Measurements from ENCODE around the gene RCOR2. TPM values are rescaled to one million over a fixed set of nuclear protein-coding genes. Genes with fewer than 3 reads are reported as not detected.

RCOR2 gene
- total RNA-seq, 1 donor from 2014 or later: 39.7 TPM

DNA sequence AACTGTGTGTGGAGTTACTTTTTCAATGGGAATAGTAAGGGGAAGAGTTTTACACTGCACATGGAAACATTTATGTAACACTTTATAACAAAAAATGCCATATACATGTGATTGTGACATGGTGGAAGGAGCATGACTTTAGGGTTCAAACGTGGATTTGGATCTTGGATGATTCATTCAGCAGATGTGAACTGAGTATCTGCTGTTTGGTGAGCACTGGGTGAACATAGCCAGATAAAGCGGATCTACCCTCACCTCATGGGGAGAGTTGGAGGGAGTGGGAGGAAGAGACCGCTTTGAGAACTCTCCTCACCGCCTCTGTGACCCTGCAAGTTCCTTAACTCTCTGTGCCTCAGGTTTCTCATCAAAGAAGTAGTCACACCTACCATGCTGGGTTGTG, 24.9 kb upstream of the RCOR2 start:
- H3K4me3 Mint-ChIP-seq (ENCODE audit: low read depth): no peak overlapping the region
- H3K27ac Mint-ChIP-seq: no peak overlapping the region
- H3K27me3 Mint-ChIP-seq: no peaks in the 10 kb centered on the region

DNA sequence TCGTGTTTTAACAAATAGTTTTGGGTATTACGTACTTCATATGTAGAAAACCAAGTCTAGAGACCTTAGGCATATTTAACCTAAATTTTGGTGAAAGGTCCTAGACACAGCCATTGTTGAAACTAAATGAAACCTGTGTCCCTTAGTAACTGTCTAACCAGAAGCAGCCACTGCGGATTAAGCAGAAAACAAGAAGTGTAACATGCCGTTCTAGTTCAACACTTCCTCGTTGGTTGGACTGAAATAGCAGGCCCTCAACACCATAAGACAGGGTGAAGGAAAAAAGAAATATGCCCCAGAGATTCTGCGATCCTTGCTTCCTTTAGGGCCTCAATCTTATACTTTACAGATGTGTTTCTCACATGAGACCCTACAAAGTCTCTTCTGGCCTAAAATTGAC, 23.8 kb upstream of the RCOR2 start:
- Mint-ChIP-seq H3K4me1 (ENCODE audit: low read depth) (peaks cover 12% of the 10 kb centered on the region), H3K9me3 (ENCODE audit: low read depth) (no peaks in the 10 kb centered on the region), H3K36me3 (ENCODE audit: insufficient read depth) (no peaks in the 10 kb centered on the region), H3K4me3 (ENCODE audit: low read depth) (peak overlapping the region; percentile 61), H3K27ac (no peak overlapping the region), H3K27me3 (no peaks in the 10 kb centered on the region)
- TF ChIP-seq, protein P1, sequence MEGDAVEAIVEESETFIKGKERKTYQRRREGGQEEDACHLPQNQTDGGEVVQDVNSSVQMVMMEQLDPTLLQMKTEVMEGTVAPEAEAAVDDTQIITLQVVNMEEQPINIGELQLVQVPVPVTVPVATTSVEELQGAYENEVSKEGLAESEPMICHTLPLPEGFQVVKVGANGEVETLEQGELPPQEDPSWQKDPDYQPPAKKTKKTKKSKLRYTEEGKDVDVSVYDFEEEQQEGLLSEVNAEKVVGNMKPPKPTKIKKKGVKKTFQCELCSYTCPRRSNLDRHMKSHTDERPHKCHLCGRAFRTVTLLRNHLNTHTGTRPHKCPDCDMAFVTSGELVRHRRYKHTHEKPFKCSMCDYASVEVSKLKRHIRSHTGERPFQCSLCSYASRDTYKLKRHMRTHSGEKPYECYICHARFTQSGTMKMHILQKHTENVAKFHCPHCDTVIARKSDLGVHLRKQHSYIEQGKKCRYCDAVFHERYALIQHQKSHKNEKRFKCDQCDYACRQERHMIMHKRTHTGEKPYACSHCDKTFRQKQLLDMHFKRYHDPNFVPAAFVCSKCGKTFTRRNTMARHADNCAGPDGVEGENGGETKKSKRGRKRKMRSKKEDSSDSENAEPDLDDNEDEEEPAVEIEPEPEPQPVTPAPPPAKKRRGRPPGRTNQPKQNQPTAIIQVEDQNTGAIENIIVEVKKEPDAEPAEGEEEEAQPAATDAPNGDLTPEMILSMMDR (IDR thresholded peaks at IDR 0.05; ENCODE audit: unreplicated experiment): no peak
- no peak for DNase-seq (ENCODE audit: low spot score, unreplicated experiment)

More for the DNA sequence above, 24.9 kb upstream of the RCOR2 start:
- Mint-ChIP-seq H3K9me3 (ENCODE audit: low read depth) (no peaks in the 10 kb centered on the region), H3K4me1 (ENCODE audit: low read depth) (peaks cover 12% of the 10 kb centered on the region), H3K36me3 (ENCODE audit: insufficient read depth) (peaks cover 2% of the 10 kb centered on the region)
- TF ChIP-seq, protein P1 (IDR thresholded peaks at IDR 0.05; ENCODE audit: unreplicated experiment): no peak
- DNase-seq (ENCODE audit: low spot score, unreplicated experiment): no peak

DNA sequence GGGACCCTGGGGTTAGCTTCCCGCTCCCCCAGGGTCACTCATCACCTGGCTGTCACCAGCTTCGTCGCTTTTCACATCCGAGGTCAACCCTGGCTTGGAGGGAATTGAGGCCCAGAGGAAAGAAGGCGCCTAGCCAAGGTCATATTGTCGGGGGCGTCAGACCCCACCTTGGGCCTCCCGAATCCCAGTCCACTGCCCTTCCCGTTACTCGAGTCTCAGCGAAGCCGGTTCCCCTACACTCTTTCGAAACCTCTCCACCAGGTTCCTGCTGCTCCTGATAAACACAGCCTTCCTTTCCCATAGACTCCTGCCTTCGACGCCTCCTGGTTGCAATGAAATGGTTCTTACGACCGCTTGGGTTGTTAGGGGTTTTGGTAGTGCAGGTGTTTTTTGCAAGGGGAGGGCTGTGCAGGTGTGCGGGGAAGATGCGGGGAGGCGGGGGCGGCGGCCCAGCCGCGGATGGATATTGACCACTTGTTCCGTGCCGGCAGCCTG, 22.5 kb upstream of the RCOR2 start:
- Mint-ChIP-seq H3K9me3 (ENCODE audit: low read depth) (no peaks in the 10 kb centered on the region), H3K27ac (peak overlapping the region; percentile 87), H3K27me3 (no peaks in the 10 kb centered on the region), H3K4me1 (ENCODE audit: low read depth) (peaks cover 13% of the 10 kb centered on the region), H3K4me3 (ENCODE audit: low read depth) (peak overlapping the region; percentile 81), H3K36me3 (ENCODE audit: insufficient read depth) (no peaks in the 10 kb centered on the region)
- no peak for DNase-seq (ENCODE audit: low spot score, unreplicated experiment)
- TF ChIP-seq, protein P1 (IDR thresholded peaks at IDR 0.05; ENCODE audit: unreplicated experiment): no peak

DNA sequence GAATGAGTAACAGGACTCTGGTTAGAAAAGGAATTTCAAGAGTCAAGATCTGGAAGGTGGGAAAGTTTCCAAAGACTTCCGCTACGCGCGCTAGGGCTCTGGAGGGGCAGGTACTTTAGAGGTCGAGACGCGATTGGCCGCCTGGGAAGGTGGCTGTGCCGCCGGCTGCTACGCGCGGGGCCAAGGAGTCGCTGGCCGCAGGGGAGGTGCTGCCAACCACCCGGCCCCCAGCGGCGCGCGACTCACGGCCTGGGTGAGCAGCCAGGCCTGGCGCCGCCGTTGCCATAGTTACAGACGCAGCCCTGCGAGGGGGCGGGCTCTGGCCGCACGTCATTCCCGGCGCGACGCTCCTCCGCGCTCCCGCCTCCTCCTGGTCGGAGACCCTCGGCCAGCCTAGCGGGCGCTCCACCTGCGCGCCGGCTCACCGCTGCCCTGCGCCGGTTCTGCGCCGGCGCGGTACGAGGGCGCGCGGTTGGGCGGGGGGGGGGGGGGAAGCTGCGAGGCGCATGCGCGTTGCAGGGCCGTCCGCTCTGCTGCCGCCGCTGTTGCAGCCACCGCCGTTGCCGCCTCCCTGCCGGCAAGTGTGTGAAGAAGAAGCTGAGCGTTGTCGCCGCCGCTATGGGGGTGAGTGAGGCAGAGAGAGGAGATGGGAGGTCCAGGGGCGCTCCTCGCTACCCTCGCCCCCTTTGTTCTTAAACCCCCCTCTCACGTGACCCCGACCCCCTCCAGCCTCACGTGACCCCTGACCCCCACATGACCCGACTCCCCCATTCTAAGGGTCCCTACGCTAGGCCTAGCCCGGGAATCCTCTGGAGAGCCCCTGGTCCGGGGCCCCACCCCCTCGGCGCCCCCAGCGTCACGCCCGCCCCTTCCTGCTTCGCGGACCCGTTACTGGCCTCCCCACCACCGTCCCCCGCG, 21.8 kb upstream of the RCOR2 start, which contains the start of gene NAA40:
Gene NAA40, plus strand, starts transcription at position 524 of the 918 bp plus-strand sequence. Its CDS starts 95 bp downstream, at position 619.
- H3K27me3 Mint-ChIP-seq: no peaks in the 10 kb centered on the region
- DNase-seq (ENCODE audit: low spot score, unreplicated experiment): peak; percentile 96
- peak within 1 kb of the TSS; percentile 96 for H3K27ac Mint-ChIP-seq
- peaks cover 13% of the 10 kb centered on the region for H3K4me1 Mint-ChIP-seq (ENCODE audit: low read depth)
- TF ChIP-seq, protein P1 (IDR thresholded peaks at IDR 0.05; ENCODE audit: unreplicated experiment): no peak
- peak within 1 kb of the TSS; percentile 81 for H3K4me3 Mint-ChIP-seq (ENCODE audit: low read depth)
- H3K9me3 Mint-ChIP-seq (ENCODE audit: low read depth): no peaks in the 10 kb centered on the region
- no peaks in the 10 kb centered on the region for H3K36me3 Mint-ChIP-seq (ENCODE audit: insufficient read depth)

DNA sequence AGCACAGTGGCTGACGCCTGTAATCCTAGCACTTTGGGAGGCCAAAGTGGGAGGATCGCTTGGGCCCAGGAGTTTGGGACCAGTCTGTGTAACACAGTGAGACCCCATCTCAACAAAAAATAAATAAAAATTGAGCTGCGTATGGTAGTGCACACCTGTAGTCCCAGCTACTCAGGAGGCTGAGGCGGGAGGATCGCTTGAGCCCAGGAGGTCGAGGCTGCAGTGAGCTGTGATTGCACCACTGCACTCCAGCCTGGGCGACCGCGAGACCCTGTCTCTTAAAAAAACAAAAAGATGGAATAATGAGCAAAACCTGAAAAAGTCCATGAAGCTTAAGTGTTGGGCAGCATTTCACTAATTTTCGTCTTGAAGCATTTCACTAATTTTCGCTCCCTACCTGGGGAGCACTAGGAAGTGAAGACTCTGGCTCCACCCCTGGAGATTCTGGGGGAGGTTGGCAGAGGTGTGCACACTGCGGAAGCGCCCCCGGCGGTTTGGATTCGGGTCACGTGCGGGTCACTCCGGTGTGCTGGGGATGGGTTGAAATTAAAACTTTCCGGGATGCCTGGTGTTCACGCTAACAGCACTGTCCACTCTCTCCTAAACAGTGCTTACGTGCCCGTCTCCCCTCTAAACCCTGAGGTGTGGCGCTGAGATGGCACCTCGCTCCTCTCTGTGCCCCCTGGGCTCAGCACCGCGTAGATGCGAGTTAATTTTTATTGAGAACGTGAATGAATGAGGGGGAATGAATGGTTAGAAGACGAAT, 20.9 kb upstream of the RCOR2 start:
- peak overlapping the region; percentile 79 for H3K4me3 Mint-ChIP-seq (ENCODE audit: low read depth)
- H3K4me1 Mint-ChIP-seq (ENCODE audit: low read depth): peaks cover 13% of the 10 kb centered on the region
- H3K27ac Mint-ChIP-seq: peak overlapping the region; percentile 96
- no peaks in the 10 kb centered on the region for H3K9me3 Mint-ChIP-seq (ENCODE audit: low read depth)
- no peaks in the 10 kb centered on the region for H3K27me3 Mint-ChIP-seq
- TF ChIP-seq, protein P1 (IDR thresholded peaks at IDR 0.05; ENCODE audit: unreplicated experiment): no peak
- no peaks in the 10 kb centered on the region for H3K36me3 Mint-ChIP-seq (ENCODE audit: insufficient read depth)
- no peak for DNase-seq (ENCODE audit: low spot score, unreplicated experiment)
